Measurements from ENCODE around the gene PDE3A.

DNA sequence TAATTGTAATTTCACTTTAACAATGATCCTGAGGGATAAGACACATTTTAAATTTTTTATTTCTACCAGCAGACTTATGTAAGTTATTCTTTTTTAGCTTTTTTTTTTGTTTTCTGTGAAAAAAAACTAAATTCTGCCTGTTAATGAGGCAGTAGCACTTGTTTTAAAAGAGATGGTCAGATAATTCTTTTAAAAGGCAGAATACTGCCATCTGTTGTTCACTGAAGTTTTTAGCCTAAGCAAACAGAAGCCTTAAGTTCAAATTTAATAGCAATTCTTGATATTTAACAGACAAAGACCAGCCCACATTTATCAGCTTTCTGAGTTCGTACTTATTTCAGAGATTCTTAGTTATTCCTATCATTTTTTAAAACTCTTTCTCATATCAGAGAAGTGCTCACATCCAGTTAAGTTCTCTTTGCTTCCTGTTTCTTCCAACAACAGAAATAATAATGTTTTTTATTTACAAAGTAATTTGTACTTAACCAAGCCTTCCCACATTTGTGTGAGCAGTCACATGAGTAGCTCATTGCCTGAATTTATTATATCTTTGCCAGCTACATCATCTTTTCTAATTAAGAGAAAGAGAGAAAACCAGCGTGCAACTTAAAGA, 233.4 kb downstream of the PDE3A start:
- TF ChIP-seq MAX (IDR thresholded peaks at IDR 0.05) (no peak), REST (IDR thresholded peaks at IDR 0.05; ENCODE audit: low read depth) (no peak), EZH2 (IDR thresholded peaks at IDR 0.05) (no peak)

Data from HCT116 (cell line).